ENCODE results near the gene ZNF865. TPM values are rescaled to one million over a fixed set of nuclear protein-coding genes. Genes with fewer than 3 reads are reported as not detected.

The ZNF865 gene
- total RNA-seq, 2 experiments from 2014 or later, result 3.0 to 11.3 TPM

DNA sequence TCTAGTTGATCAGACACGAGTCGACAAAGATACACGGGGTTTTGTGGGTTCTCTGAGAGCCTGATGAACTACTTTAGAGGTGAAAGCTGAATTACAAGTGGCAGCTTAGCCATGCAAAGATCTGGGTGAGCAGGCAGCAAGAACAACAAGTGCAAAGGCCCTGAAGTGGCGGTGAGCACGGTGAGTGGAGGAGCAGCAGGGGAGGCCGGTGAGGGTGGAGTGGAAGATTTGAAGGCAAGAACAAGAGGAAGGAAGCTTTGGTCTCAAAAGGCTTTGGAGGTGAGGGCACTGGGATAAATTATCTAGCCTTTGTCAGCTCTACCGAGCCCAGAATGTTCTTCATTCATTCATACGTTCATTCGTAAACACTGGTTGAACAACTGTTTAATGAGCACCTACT is 1.4 kb downstream of the ZNF865 start:
- no TSS peak for BruUV-seq (replicated peaks)
- peak overlapping the region; percentile 97 for H3K27ac ChIP-seq (ENCODE audit: low read depth, low read length, poor library complexity, severe bottlenecking)
- H4K20me1 ChIP-seq (ENCODE audit: insufficient read depth, low read length), result no peaks in the 10 kb centered on the region
- intact Hi-C loops (cut with micrococcal nuclease; ENCODE audit: unreplicated experiment), result loop anchor here (1.0 kb wide), 1 partner anchor 91 kb away; no protein-coding TSS in a partner anchor
- H3K9me3 ChIP-seq (ENCODE audit: low read length), result no peaks in the 10 kb centered on the region
- peak overlapping the region; percentile 95 for H3K4me3 ChIP-seq (ENCODE audit: low read depth, low read length, poor library complexity, severe bottlenecking)
- H3K4me1 ChIP-seq (ENCODE audit: insufficient read depth, low read length, poor library complexity, severe bottlenecking), result peaks cover 25% of the 10 kb centered on the region
- H3K9me2 ChIP-seq (ENCODE audit: insufficient read depth, low read length), result no peaks in the 10 kb centered on the region
- no peak for DNase-seq (ENCODE audit: low spot score)
- H3K4me2 ChIP-seq (ENCODE audit: low read length), result peak overlapping the region; percentile 99
- H3K79me2 ChIP-seq (ENCODE audit: insufficient read depth, low read depth, low read length), result peaks cover 20% of the 10 kb centered on the region
- POLR2A ChIA-PET, result interaction anchor here (0.8 kb wide), 2 partner anchors 18 to 539 kb away, joined by 3 to 4 read pairs; partner anchors contain the start of gene ZNF784
- H3K36me3 ChIP-seq (ENCODE audit: insufficient read depth, low read length), result peaks cover 33% of the 10 kb centered on the region
- no peak overlapping the region for H2AFZ ChIP-seq (ENCODE audit: low read length)
- TF ChIP-seq, protein P1, sequence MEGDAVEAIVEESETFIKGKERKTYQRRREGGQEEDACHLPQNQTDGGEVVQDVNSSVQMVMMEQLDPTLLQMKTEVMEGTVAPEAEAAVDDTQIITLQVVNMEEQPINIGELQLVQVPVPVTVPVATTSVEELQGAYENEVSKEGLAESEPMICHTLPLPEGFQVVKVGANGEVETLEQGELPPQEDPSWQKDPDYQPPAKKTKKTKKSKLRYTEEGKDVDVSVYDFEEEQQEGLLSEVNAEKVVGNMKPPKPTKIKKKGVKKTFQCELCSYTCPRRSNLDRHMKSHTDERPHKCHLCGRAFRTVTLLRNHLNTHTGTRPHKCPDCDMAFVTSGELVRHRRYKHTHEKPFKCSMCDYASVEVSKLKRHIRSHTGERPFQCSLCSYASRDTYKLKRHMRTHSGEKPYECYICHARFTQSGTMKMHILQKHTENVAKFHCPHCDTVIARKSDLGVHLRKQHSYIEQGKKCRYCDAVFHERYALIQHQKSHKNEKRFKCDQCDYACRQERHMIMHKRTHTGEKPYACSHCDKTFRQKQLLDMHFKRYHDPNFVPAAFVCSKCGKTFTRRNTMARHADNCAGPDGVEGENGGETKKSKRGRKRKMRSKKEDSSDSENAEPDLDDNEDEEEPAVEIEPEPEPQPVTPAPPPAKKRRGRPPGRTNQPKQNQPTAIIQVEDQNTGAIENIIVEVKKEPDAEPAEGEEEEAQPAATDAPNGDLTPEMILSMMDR (conservative IDR thresholded peaks at IDR 0.05; ENCODE audit: low read length), result no peak
- TF ChIP-seq EZH2phosphoT487 (IDR thresholded peaks at IDR 0.05; ENCODE audit: borderline replicate concordance, low read depth, low read length), result no peak
- CTCF ChIA-PET (ENCODE audit: unreplicated experiment), result interaction anchor here (1.0 kb wide), 1 partner anchor 19 kb away, joined by 3 read pairs; no protein-coding TSS in a partner anchor

DNA sequence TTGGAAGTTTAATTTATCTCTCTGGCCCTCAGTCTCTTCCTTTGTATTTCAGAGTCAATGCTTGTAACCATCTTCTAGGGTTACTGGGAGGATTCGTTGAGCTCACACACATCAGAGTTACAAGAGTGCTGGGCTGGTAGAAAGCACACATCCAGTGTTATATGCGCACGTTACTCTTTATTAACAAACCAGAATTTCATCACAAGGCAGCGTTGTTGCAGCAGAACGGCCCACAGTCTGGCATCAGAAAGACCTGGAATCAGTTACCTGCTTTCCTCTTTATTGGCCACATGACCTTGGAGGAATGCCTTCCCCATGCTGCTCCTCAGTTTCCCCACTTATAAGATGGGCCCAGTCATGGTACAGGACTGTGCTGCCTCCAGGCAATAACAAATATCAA is 3.9 kb downstream of the ZNF865 start:
- Histone ChIP-seq H3K4me2 (ENCODE audit: low read length) (no peak overlapping the region), H4K20me1 (ENCODE audit: insufficient read depth, low read length) (no peaks in the 10 kb centered on the region), H3K79me2 (ENCODE audit: insufficient read depth, low read depth, low read length) (peaks cover 20% of the 10 kb centered on the region), H3K36me3 (ENCODE audit: insufficient read depth, low read length) (peaks cover 33% of the 10 kb centered on the region), H2AFZ (ENCODE audit: low read length) (no peak overlapping the region), H3K4me1 (ENCODE audit: insufficient read depth, low read length, poor library complexity, severe bottlenecking) (peaks cover 14% of the 10 kb centered on the region), H3K4me3 (ENCODE audit: low read depth, low read length, poor library complexity, severe bottlenecking) (no peak overlapping the region), H3K9me2 (ENCODE audit: insufficient read depth, low read length) (no peaks in the 10 kb centered on the region), H3K9me3 (ENCODE audit: low read length) (no peaks in the 10 kb centered on the region), H3K27ac (ENCODE audit: low read depth, low read length, poor library complexity, severe bottlenecking) (no peak overlapping the region)
- ChIA-PET POLR2A (interaction anchor here (0.6 kb wide), 1 partner anchor 505 kb away, joined by 4 read pairs; no protein-coding TSS in a partner anchor), CTCF (ENCODE audit: unreplicated experiment) (no interaction called here)
- no TSS peak for BruUV-seq (replicated peaks)
- no peak for DNase-seq (ENCODE audit: low spot score)
- intact Hi-C loops (cut with micrococcal nuclease; ENCODE audit: unreplicated experiment), result no loop called here
- no peak for TF ChIP-seq EZH2phosphoT487 (IDR thresholded peaks at IDR 0.05; ENCODE audit: borderline replicate concordance, low read depth, low read length)
- TF ChIP-seq, protein P1 (conservative IDR thresholded peaks at IDR 0.05; ENCODE audit: low read length), result no peak

DNA sequence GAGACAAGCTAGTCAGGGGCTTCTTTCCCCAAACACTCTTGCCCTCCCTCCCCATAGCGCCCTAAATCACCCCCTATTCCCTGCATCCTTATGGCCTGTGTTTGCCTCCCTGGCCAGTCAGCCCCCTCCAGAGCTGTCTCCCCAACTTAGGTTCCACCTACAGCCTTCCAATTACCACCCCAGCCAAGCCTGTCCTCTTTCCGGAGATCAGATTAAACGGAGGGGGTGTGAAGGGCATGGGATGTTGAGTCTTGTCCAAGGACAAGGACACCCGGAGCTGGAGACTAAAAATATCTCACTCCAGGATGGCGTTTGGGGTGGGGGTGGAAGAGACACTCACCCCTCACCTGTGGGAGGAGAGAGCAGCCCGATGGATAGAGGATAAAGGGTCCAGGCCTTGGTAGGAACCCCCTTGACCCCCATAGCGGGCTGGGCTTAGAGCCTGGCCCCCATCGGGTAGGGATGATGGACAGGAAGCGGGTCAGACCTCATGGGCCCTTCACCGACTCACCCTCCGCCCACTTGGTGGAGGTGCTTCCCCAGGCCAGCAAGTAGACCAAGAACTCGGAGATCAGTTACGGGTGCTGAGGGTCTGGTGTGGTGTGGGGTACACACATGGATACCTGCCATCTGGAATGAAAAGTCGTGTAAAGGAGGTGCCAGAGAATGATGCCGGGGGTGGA is 6.0 kb downstream of the ZNF865 start:
- H3K79me2 ChIP-seq (ENCODE audit: insufficient read depth, low read depth, low read length), result peaks cover 19% of the 10 kb centered on the region

More for the DNA sequence above, 6.0 kb downstream of the ZNF865 start:
- Histone ChIP-seq H3K4me1 (ENCODE audit: insufficient read depth, low read length, poor library complexity, severe bottlenecking) (peaks cover 7% of the 10 kb centered on the region), H3K9me3 (ENCODE audit: low read length) (no peaks in the 10 kb centered on the region), H3K9me2 (ENCODE audit: insufficient read depth, low read length) (no peaks in the 10 kb centered on the region), H4K20me1 (ENCODE audit: insufficient read depth, low read length) (no peaks in the 10 kb centered on the region), H3K36me3 (ENCODE audit: insufficient read depth, low read length) (peaks cover 49% of the 10 kb centered on the region), H2AFZ (ENCODE audit: low read length) (no peak overlapping the region), H3K4me2 (ENCODE audit: low read length) (no peak overlapping the region), H3K27ac (ENCODE audit: low read depth, low read length, poor library complexity, severe bottlenecking) (no peak overlapping the region), H3K4me3 (ENCODE audit: low read depth, low read length, poor library complexity, severe bottlenecking) (no peak overlapping the region)
- no peak for TF ChIP-seq EZH2phosphoT487 (IDR thresholded peaks at IDR 0.05; ENCODE audit: borderline replicate concordance, low read depth, low read length)
- TF ChIP-seq, protein P1 (conservative IDR thresholded peaks at IDR 0.05; ENCODE audit: low read length), result no peak
- ChIA-PET CTCF (ENCODE audit: unreplicated experiment) (interaction anchor here (0.5 kb wide), 1 partner anchor 272 kb away, joined by 3 read pairs; no protein-coding TSS in a partner anchor), POLR2A (no interaction called here)
- no peak for DNase-seq (ENCODE audit: low spot score)
- intact Hi-C loops (cut with micrococcal nuclease; ENCODE audit: unreplicated experiment), result no loop called here
- BruUV-seq (replicated peaks), result no TSS peak

Measured in OCI-LY7 (cell line).